K562 (cell line): ENCODE measurements around the gene NDUFA7. TPM values are rescaled to one million over a fixed set of nuclear protein-coding genes. Genes with fewer than 3 reads are reported as not detected.

Experiments
- ATAC-seq: fragments of 200-7000 bp; cut with Tn5 transposase; 3 replicates; pipeline ENCODE4 v1.9.1; 2020; ENCODE audit warnings: moderate library complexity
- BruUV-seq: library from RNA; stranded (reverse); fragments of 400-500 nt; replicated peaks from 2 replicates; lab custom pipeline; 2021; lab: Mats Ljungman, UMichigan
- CTCF ChIA-PET: fragments of 300-600 bp; formaldehyde crosslinking; extraction: SDS; loops from one replicate; lab custom pipeline; 2021; ENCODE audit warnings: low intra/inter-chr PET ratio; lab: Yijun Ruan, JAX
- POLR2A ChIA-PET: fragments of 300-600, 350-650 bp; sonication (Branson Sonifier 250); formaldehyde crosslinking; extraction: SDS; loops from one replicate; lab custom pipeline; 2021; ENCODE audit warnings: antibody characterized with exemption, inconsistent platforms; lab: Yijun Ruan, JAX
- DNase-seq, 4 experiments: peaks; one replicate each; pipeline versions ENCODE4 v3.0.0 to v3.0.0-alpha.2; 2011 to 2018; ENCODE audit warnings: low spot score in 3 of 4, mixed read lengths in 3 of 4; ENCODE audit errors: extremely low read depth in 1 of 4
- FAIRE-seq: peaks from 2 replicates; lab custom pipeline; 2011; peaks lifted over from hg19 to GRCh38; lab: Jason Lieb, UNC
- H2AFZ ChIP-seq: 2 replicates; pipeline ENCODE4 v1.6.0; 2011; ENCODE audit warnings: low read depth, low read length, control low read depth, inconsistent platforms
- H3K27ac ChIP-seq: fragments of 200-600 bp; 3 replicates; pipeline ENCODE4 v1.8.0; 2011; ENCODE audit warnings: low read depth, mild to moderate bottlenecking, control low read depth, inconsistent platforms, low read length, moderate library complexity, mixed read lengths; ENCODE audit errors: extremely low read depth
- H3K27me3 ChIP-seq, 2 experiments: fragments of 300-600 bp in 1 of 2; 2 replicates in 1 of 2; 3 replicates in 1 of 2; pipeline versions ENCODE4 v1.6.0 to v1.8.0; 2011; ENCODE audit warnings: inconsistent platforms in 2 of 2, low read length in 2 of 2, mild to moderate bottlenecking in 1 of 2, mixed read lengths in 1 of 2, moderate library complexity in 1 of 2; ENCODE audit not compliant: control insufficient read depth in 2 of 2, insufficient read depth in 2 of 2
- H3K36me3 ChIP-seq: fragments of 300-600 bp; 3 replicates; pipeline ENCODE4 v1.8.0; 2011; ENCODE audit warnings: mild to moderate bottlenecking, low read length, inconsistent platforms; ENCODE audit not compliant: control insufficient read depth, insufficient read depth
- H3K4me1 ChIP-seq, 2 experiments: fragments of 200-600 bp in 1 of 2; replicated peaks in 1 of 2; 2 replicates in 1 of 2; 3 replicates in 1 of 2; pipeline versions ENCODE4 v1.5.1 to v1.8.0; 2011; ENCODE audit warnings: inconsistent platforms in 2 of 2, low read length in 2 of 2, mild to moderate bottlenecking in 1 of 2, mixed read lengths in 1 of 2, moderate library complexity in 1 of 2; ENCODE audit not compliant: control insufficient read depth in 2 of 2, insufficient read depth in 2 of 2
- H3K4me2 ChIP-seq: 2 replicates; pipeline ENCODE4 v1.6.1; 2011; ENCODE audit warnings: low read length, control low read depth, inconsistent platforms, mixed read lengths; ENCODE audit not compliant: insufficient read depth
- H3K4me3 ChIP-seq: fragments of 200-600 bp; sonication (generic), shearing (Covaris generic); 2 replicates; pipeline ENCODE4 v1.5.1; 2016; ENCODE audit warnings: control low read depth, inconsistent platforms
- H3K79me2 ChIP-seq: fragments of 200-600 bp; 3 replicates; pipeline ENCODE4 v1.8.0; 2011; ENCODE audit warnings: low read length, inconsistent platforms; ENCODE audit not compliant: control insufficient read depth, insufficient read depth
- H3K9ac ChIP-seq, 2 experiments: 2 replicates each; pipeline versions ENCODE4 v1.6.0 to v1.6.1; 2011; ENCODE audit warnings: low read depth in 2 of 2, low read length in 2 of 2, control low read depth in 1 of 2, inconsistent platforms in 1 of 2, mild to moderate bottlenecking in 1 of 2, mixed read lengths in 1 of 2; ENCODE audit not compliant: insufficient read depth in 1 of 2
- H3K9me1 ChIP-seq: one replicate; pipeline ENCODE4 v1.6.0; 2011; ENCODE audit warnings: inconsistent platforms, mild to moderate bottlenecking, low read length, moderate library complexity; ENCODE audit not compliant: control insufficient read depth, insufficient read depth
- H3K9me3 ChIP-seq: replicated peaks from 2 replicates; pipeline ENCODE4 v1.5.1; 2011; ENCODE audit warnings: low read depth, low read length, inconsistent platforms; ENCODE audit not compliant: control insufficient read depth, insufficient read depth
- H4K20me1 ChIP-seq: replicated peaks from 2 replicates; pipeline ENCODE4 v1.6.1; 2011; ENCODE audit warnings: low read length, inconsistent platforms, mixed read lengths; ENCODE audit not compliant: control insufficient read depth, insufficient read depth
- ARNT ChIP-seq, 2 experiments: fragments of 450-650 bp; IDR thresholded peaks; 2 replicates each; pipeline ENCODE4 v1.6.1; 2016; ENCODE audit warnings: mild to moderate bottlenecking in 1 of 2
- BCOR ChIP-seq: fragments of 450-650 bp; IDR thresholded peaks from 2 replicates; pipeline ENCODE4 v1.6.1; 2016
- CEBPG ChIP-seq, 3 experiments: fragments of 200-800 bp in 1 of 3; sonication (Bioruptor generic) in 1 of 3; sonication (generic) in 1 of 3; formaldehyde crosslinking in 1 of 3; IDR thresholded peaks in 2 of 3; conservative IDR thresholded peaks in 1 of 3; 2 replicates each; pipeline versions ENCODE4 v1.6.1 to v1.8.0; 2016 to 2022; ENCODE audit warnings: missing compliant biosample characterization in 2 of 3, missing genetic modification characterization in 2 of 3, mild to moderate bottlenecking in 1 of 3, missing genetic modification reagents in 1 of 3
- MED1 ChIP-seq: sonication (generic); formaldehyde crosslinking; IDR thresholded peaks from 2 replicates; pipeline ENCODE4 v1.8.1; 2023; ENCODE audit warnings: missing genetic modification reagents, borderline replicate concordance
- NFE2 ChIP-seq: IDR thresholded peaks from 2 replicates; pipeline ENCODE4 v1.6.1; 2014; ENCODE audit warnings: antibody characterized with exemption, low read depth
- POLR2H ChIP-seq: IDR thresholded peaks from 2 replicates; pipeline ENCODE4 v1.6.1; 2016; ENCODE audit warnings: missing genetic modification characterization, low read depth, mild to moderate bottlenecking, control low read depth, missing compliant biosample characterization, moderate library complexity
- YY1 ChIP-seq, 3 experiments: IDR thresholded peaks; 2 replicates each; pipeline ENCODE4 v1.6.1; 2011; ENCODE audit warnings: low read length in 2 of 3, mild to moderate bottlenecking in 2 of 3, moderate library complexity in 2 of 3, borderline replicate concordance in 1 of 3, control low read depth in 1 of 3, low read depth in 1 of 3; ENCODE audit not compliant: insufficient read depth in 3 of 3, insufficient replicate concordance in 2 of 3, control insufficient read depth in 1 of 3, insufficient read length in 1 of 3; ENCODE audit errors: extremely low read depth in 1 of 3
- ZNF175 ChIP-seq: fragments of 200-800 bp; sonication (Bioruptor generic); IDR thresholded peaks from 2 replicates; pipeline ENCODE4 v1.6.1; 2016; ENCODE audit warnings: low read depth, mild to moderate bottlenecking, missing genetic modification characterization, missing compliant biosample characterization
- WGBS: fragments of 100-300 bp; shearing (Covaris generic); methylation state at CpG from one replicate; pipeline ENCODE4 v1.1.6; 2016; ENCODE audit warnings: low coverage, mixed read lengths; ENCODE audit not compliant: insufficient coverage; ENCODE audit errors: missing lambda C conversion rate; 5-methylcytosine and 5-hydroxymethylcytosine counted together
- in situ Hi-C: fragments of 300-500 bp; cut with MboI; formaldehyde crosslinking; loops from 4 replicates; pipeline ENCODE4 v1.15.0; 2018; ENCODE audit warnings: inconsistent platforms, mixed read lengths
- intact Hi-C: fragments of 100-400 bp; cut with micrococcal nuclease; formaldehyde crosslinking; loops from 2 replicates; pipeline ENCODE4 v1.14.2; 2022
- polyA plus RNA-seq, 8 experiments: library from polyadenylated mRNA; depleted of rRNA in 4 of 8; stranded (reverse) in 5 of 8; unstranded in 3 of 8; fragments of >200 nt; fragmentation: Nextera tagmentation in 2 of 8; fragmentation: Illumina TruSeq in 1 of 8; extraction: Ambion mirVana in 2 of 8; extraction: Trizol in 1 of 8; gene quantifications; 2 replicates each; pipeline versions ENCODE4 v1.2.1 to v1.2.3, GENCODE V29; 2011 to 2014; ENCODE audit warnings: inconsistent platforms in 1 of 8, missing spikeins in 1 of 8
- total RNA-seq, 7 experiments: library from RNA; depleted of rRNA in 6 of 7; stranded (reverse); fragments of >200 nt in 6 of 7; fragmentation: Illumina TruSeq in 2 of 7; extraction: Trizol in 2 of 7; gene quantifications; 2 replicates each; pipeline versions ENCODE4 v1.2.1 to v1.2.3, GENCODE V29; 2011 to 2021; ENCODE audit warnings: low replicate concordance in 1 of 7
- TF ChIP-seq, protein P1 (sequence below): fragments of 150-350 bp; IDR thresholded peaks from 2 replicates; pipeline ENCODE4 v1.6.1; 2014; ENCODE audit warnings: low read depth, mild to moderate bottlenecking, low read length, borderline replicate concordance
- TF ChIP-seq, protein P2 (sequence below): sonication (generic); formaldehyde crosslinking; IDR thresholded peaks from 2 replicates; pipeline ENCODE4 v1.9.0; 2022; ENCODE audit warnings: mild to moderate bottlenecking, missing genetic modification reagents
- TF ChIP-seq, protein P3 (sequence below): fragments of 250-450 bp; sonication (Bioruptor Pico); IDR thresholded peaks from 2 replicates; pipeline ENCODE4 v1.4.0; 2020; ENCODE audit warnings: mild to moderate bottlenecking, moderate library complexity

Gene NDUFA7
- total and polyA plus RNA-seq, 9 of the 15 experiments (the other 6 are each of a cell fraction or from before 2014, with no cell fraction given), result 70.8 to 348 (median 142) TPM

DNA sequence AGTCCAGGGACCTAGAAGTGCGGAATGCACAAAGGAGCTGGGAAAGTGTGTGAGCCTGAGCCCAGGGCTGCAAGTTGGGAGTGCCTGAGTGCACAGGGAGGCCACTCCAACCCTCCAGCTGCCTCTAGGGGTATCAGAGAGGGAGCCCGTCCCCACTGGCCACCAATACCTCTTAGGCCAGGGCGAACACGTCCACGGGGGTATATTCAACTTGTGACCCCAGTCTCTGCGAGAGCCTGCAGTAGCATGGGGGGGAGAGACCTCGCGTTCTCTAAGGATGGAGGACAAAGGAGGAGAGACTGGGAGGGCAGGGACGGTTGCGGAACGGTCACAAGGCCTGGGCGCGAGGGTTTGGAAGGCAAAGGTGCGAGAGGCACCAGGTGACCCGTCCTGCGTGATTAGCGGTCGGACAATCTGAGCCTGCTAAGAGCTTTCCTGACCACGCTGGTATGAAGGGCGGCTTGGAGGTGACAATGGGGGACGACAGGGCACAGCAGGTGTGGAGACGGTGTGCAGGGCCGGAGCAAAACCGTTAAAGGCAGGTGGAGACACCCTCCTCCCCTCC, 13.7 kb downstream of the NDUFA7 start:
- Histone ChIP-seq H3K27ac (peak overlapping the region; percentile 85), H3K4me1 (peaks cover 28 to 64% of the 10 kb centered on the region in 2 experiments; a peak in 4 of 5 replicates), H3K9me1 (no peaks in the 10 kb centered on the region), H3K4me2 (peak overlapping the region; percentile 96), H4K20me1 (no peaks in the 10 kb centered on the region; the same call in 1 of the 2 replicates), H3K36me3 (peaks cover 52% of the 10 kb centered on the region; the same call in 2 of the 3 replicates), H2AFZ (peak overlapping the region; percentile 86), H3K27me3 (no peaks in the 10 kb centered on the region), H3K79me2 (peaks cover 25% of the 10 kb centered on the region), H3K9me3 (no peaks in the 10 kb centered on the region), H3K9ac (peak overlapping the region; percentile 62 to 92), H3K4me3 (peak overlapping the region; percentile 51)
- BruUV-seq, result no TSS peak
- POLR2A ChIA-PET, result interaction anchor here (0.6 to 2.4 kb wide), 5 partner anchors 11 to 292 kb away, joined by 3 to 11 read pairs (median 3); partner anchors contain the start of genes NDUFA7 and RPS28
- DNase-seq (peak in 3 of 4 experiments; percentile 34 to 56 (median 55)), ATAC-seq (peak; percentile 47), FAIRE-seq (peak; percentile 81)
- 0% methylated on average over 21 of the region's 24 CpGs for WGBS
- in situ Hi-C loops (loop anchor here (5.0 kb wide), 1 partner anchor 40 kb away; no protein-coding TSS in a partner anchor), intact Hi-C loops (no loop called here)
- CTCF ChIA-PET, result no interaction called here
- TF ChIP-seq POLR2H (no peak), NFE2 (no peak), MED1 (CRISPR knock-in tag) (0 out of 2 replicates have a peak, but pooled peaks have one; percentile 54), ARNT (IDR thresholded peaks at IDR 0.05) (no peak), BCOR (0 out of 2 replicates have a peak, but pooled peaks have one; percentile 6), ZNF175 (no peak), YY1 (IDR thresholded peaks at IDR 0.05; ENCODE audit: borderline replicate concordance in 1 of 3, control insufficient read depth in 1 of 3, extremely low read depth in 1 of 3, insufficient read depth in 3 of 3, insufficient read length in 1 of 3, insufficient replicate concordance in 2 of 3, low read depth in 1 of 3, low read length in 2 of 3) (peak in 1 of 3 experiments; percentile 24), CEBPG (CRISPR knock-in tag; IDR thresholded peaks at IDR 0.05) (peak; percentile 22; the same call in 1 of the 2 replicates), CEBPG (tag; conservative IDR thresholded peaks at IDR 0.05 in 1 of 2, IDR thresholded peaks at IDR 0.05 in 1 of 2) (no peak)
- TF ChIP-seq, protein P1, sequence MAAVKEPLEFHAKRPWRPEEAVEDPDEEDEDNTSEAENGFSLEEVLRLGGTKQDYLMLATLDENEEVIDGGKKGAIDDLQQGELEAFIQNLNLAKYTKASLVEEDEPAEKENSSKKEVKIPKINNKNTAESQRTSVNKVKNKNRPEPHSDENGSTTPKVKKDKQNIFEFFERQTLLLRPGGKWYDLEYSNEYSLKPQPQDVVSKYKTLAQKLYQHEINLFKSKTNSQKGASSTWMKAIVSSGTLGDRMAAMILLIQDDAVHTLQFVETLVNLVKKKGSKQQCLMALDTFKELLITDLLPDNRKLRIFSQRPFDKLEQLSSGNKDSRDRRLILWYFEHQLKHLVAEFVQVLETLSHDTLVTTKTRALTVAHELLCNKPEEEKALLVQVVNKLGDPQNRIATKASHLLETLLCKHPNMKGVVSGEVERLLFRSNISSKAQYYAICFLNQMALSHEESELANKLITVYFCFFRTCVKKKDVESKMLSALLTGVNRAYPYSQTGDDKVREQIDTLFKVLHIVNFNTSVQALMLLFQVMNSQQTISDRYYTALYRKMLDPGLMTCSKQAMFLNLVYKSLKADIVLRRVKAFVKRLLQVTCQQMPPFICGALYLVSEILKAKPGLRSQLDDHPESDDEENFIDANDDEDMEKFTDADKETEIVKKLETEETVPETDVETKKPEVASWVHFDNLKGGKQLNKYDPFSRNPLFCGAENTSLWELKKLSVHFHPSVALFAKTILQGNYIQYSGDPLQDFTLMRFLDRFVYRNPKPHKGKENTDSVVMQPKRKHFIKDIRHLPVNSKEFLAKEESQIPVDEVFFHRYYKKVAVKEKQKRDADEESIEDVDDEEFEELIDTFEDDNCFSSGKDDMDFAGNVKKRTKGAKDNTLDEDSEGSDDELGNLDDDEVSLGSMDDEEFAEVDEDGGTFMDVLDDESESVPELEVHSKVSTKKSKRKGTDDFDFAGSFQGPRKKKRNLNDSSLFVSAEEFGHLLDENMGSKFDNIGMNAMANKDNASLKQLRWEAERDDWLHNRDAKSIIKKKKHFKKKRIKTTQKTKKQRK, result no peak
- TF ChIP-seq, protein P2, sequence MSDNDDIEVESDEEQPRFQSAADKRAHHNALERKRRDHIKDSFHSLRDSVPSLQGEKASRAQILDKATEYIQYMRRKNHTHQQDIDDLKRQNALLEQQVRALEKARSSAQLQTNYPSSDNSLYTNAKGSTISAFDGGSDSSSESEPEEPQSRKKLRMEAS, result no peak
- TF ChIP-seq, protein P3, sequence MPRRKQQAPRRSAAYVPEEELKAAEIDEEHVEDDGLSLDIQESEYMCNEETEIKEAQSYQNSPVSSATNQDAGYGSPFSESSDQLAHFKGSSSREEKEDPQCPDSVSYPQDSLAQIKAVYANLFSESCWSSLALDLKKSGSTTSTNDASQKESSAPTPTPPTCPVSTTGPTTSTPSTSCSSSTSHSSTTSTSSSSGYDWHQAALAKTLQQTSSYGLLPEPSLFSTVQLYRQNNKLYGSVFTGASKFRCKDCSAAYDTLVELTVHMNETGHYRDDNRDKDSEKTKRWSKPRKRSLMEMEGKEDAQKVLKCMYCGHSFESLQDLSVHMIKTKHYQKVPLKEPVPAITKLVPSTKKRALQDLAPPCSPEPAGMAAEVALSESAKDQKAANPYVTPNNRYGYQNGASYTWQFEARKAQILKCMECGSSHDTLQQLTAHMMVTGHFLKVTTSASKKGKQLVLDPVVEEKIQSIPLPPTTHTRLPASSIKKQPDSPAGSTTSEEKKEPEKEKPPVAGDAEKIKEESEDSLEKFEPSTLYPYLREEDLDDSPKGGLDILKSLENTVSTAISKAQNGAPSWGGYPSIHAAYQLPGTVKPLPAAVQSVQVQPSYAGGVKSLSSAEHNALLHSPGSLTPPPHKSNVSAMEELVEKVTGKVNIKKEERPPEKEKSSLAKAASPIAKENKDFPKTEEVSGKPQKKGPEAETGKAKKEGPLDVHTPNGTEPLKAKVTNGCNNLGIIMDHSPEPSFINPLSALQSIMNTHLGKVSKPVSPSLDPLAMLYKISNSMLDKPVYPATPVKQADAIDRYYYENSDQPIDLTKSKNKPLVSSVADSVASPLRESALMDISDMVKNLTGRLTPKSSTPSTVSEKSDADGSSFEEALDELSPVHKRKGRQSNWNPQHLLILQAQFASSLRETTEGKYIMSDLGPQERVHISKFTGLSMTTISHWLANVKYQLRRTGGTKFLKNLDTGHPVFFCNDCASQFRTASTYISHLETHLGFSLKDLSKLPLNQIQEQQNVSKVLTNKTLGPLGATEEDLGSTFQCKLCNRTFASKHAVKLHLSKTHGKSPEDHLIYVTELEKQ (CRISPR knock-in tag), result no peak
